DMS79 treated with DMSO at 0.1 percent for 48 hours (cell line): Measurements from ENCODE around the gene GPR17.

ENCODE experiments used
- DNase-seq: peaks from one replicate; lab custom pipeline; 2025; lab: John Stamatoyannopoulos, UW

The GPR17 gene

DNA sequence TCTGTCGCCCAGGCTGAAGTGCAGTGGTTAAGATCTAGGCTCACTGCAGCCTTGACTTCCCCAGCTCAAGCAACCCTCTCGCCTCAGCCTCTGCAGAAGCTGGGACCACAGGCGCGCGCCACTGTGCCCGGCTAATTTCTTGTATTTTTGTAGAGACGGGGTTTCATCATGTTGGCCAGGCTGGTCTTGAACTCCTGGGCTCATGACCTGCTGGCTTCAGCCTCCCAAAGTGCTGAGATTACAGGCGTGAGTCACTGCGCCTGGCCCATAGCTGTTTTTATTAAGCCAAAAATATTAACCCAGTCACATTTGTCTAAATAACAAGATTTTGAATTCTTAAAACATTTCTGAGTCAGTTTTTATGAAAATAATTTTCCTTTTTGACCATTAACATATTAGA, 49.0 kb downstream of the GPR17 start:
- no peak for DNase-seq

DNA sequence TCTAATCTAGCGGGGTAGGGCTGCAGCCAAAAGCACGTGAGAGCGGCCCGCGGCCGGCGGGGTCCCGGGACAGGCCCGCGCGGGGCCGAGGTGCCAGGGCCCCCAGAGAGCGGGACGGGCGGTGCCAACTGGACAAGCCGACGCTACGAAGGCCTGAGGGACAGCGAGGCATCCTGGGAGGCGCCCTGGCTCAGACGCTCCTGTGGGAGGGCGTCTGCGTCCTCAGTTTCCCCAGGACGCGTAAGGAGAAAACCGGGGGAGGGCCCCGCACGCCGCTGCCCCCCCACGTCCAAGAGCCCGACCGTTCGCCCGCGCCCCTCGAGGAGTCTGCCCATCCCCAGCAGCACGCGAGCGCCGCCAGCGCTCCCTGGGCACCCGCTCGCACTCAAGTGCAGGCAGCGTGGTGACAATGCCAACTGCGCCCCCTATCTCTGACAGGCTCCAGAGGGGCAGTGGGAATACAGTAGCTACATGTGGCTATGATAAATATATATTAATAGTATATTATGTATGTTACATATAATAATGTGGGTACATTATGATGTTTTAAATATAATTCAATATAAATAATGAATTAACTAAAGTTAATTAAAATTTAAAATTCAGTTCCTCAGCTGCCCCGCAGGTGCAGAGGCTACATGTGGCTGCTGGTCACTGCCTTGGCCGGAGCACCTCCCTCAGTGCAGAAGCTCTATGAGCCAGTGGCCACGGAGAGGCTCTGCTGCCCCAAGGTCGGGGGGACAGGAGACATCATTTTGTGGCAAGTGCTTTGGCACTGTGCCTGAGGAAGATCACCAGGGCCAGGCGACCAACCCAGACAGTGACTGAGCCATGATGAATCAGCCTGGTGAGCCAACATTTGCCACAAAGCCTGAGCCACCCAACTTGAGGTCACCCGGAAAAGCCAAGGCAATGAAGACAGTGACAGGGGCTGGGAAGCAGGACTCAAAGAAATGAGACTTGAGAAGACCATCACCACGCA, 49.8 kb downstream of the GPR17 start:
- peak; percentile 69 for DNase-seq

DNA sequence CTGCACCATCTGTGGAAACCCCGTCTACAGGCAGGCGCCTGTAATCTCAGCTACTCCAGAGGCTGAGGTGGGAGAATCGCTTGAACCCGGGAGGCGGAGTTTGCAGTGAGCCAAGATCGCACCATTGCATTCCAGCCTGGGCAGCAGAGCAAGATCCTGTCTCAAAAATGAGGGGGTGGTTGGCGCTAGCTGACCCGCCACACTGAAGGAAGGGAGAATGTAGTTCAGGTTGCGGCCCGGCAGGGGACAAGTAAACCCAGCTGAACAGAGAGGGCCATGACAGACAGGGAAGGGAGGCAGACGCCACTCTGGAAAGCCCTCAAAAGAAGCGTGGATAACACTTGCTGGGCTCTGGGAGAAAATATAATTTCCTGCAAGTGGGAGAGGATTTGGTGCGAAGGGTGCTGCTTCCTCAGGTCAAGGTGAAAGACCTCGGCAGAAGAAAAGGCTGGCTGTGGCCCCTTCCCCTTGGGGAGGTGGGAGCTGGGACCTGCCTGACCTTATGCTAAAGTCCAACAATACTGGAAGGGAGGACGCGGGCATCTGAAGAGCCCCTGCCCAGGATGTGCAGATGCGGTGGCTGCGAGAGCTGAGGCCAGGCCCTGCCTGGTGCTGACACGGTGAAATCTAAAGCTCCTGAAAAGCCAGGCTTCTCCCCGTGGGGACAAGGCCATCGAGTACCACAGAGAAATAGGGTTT, 51.7 kb downstream of the GPR17 start:
- no peak for DNase-seq

DNA sequence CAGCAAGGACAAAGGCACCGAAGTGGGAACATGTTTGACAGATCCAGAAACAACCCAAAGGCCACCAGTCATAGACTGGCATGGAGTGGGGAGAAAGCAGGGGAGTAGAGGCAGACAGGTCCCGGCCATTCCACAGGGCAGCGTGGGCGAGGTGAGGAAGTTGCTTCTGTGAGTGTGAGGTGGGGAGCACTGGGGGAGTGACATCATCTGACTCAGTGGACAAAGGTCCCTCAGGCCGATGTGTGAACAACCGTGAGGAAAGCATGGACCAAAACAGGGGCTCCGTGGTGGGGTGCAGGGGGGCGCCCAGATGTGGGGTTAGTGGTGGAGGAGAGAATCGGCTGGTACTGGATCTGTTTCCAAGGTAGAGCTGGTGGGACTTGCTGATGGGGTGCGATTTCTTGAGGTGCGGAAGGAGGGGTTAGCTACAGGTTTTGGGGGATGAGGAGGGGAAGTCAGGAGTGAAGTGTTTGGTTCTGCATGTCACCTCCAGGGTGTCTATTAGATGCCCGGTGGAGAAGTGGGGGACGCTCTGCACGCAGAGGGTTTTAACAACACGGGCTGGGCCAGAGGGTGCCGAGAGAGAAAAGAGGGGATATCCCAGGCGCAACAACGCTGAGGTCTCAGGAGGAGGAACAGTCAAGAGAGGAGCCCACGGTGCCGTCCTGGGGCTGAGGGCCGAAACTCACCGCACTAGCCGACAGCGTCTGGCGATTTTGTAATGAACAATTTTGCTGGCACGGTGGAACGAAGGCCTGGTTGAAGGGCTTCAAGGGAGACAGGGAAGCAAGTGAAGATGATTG, 52.8 kb downstream of the GPR17 start:
- no peak for DNase-seq

DNA sequence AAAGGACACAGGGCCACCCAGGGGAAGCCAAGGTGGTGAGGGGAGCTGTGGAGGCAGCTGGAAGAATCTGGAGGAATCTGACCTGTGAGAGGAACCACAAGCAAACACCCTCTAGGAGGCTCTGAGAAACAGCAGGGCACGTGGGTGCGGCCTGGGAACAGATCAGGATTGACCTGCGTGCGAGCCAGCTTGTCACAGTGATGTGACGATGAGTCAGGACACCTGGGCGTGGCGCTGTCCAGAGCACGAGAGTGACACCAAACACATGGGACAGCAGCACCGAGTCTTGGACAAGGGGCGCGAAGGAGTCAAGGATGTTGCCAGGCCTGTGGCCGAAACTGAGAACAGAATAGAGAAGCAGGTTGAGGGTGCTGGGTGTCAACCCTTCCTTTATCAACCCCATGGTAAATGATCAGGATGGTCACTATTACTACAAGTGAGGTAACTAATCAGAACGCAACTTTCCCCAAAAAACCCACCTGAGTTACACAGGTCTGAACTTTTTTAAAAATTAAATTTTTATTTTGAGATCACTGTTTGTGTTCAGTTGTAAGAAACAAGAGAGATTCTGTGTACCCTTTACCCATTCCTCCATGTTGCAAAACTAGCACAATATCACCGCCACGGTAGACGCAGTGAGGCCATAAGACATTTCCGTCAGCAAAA, 54.7 kb downstream of the GPR17 start:
- DNase-seq = peak; percentile 29

DNA sequence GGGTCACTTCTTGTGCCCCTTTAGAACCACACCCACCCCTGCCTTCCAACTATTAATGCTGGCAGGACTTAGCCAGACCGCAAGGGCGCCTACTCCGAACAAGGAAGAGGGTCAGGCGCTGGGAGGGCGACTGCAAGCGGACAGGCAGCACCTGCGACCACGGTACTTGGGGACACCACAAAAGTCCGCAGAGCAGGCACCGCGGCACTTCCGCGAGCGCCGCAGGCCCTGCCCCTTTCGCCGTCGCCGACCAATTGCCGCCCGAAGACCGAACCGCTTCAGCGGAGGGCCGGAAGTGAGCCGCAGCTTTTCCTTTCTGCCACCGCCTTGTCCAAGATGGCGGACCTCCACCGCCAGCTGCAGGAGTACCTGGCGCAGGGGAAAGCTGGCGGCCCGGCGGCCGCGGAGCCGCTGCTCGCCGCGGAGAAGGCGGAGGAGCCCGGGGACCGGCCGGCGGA, 55.3 kb downstream of the GPR17 start, which contains the start of gene SFT2D3:
Gene SFT2D3 (plus strand): TSS at position 305 of the 458 bp plus-strand sequence. CDS start 32 bp downstream, at position 337.
- peak; percentile 90 for DNase-seq

DNA sequence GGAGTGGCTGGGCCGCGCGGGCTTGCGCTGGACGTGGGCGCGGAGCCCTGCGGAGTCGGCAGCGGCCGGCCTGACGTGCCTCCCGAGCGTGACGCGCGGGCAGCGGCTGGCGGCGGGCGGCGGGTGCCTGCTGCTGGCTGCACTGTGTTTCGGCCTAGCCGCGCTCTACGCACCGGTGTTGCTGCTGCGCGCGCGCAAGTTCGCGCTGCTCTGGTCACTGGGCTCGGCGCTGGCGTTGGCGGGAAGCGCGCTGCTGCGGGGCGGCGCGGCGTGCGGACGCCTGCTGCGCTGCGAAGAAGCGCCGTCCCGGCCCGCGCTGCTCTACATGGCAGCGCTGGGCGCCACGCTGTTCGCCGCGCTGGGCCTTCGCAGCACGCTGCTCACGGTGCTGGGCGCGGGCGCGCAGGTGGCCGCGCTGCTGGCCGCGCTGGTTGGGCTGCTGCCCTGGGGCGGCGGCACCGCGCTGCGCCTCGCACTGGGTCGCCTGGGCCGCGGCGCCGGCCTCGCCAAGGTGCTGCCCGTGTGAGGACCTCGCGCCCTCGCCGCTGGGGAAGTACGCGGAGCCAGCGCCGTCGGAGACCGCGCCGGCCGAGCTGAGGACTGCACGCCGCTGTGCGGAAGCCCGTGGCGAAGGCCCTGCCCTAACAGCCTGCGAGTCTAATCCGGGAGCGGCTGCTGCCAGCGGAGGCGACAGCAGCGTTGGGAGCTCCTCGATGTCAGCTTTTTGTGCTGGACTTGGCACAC, 55.9 kb downstream of the GPR17 start:
- peak; percentile 49 for DNase-seq
